Esophagus muscularis mucosa (tissue), 4 donors: ENCODE results near the gene CFAP92. TPM values are rescaled to one million over a fixed set of nuclear protein-coding genes. Genes with fewer than 3 reads are reported as not detected.

Experiments
- DNase-seq: peaks from one replicate; pipeline ENCODE4 v3.0.0-alpha.2; 2017; ENCODE audit errors: extremely low spot score
- H3K27ac ChIP-seq, 4 donors: fragments of 200-600 bp; sonication (generic); replicated peaks in 1 of 4; 1 replicate in 3 of 4; 2 replicates in 1 of 4; pipeline ENCODE4 v1.5.1; 2016 to 2019; ENCODE audit warnings: mild to moderate bottlenecking in 1 of 4
- H3K27me3 ChIP-seq, 4 donors: fragments of 200-600 bp; sonication (generic); one replicate each; pipeline versions ENCODE4 v1.5.1 to v1.6.0; 2016 to 2019
- H3K36me3 ChIP-seq, 4 donors: fragments of 200-600 bp; sonication (generic); one replicate each; pipeline ENCODE4 v1.5.1; 2016 to 2019
- H3K4me1 ChIP-seq, 4 donors: fragments of 200-600 bp; sonication (generic); one replicate each; pipeline ENCODE4 v1.5.1; 2016 to 2019
- H3K4me3 ChIP-seq, 4 donors: fragments of 200-600 bp; sonication (generic); 1 replicate in 2 of 4; 2 replicates in 2 of 4; pipeline ENCODE4 v1.5.1; 2016 to 2019; ENCODE audit warnings: mild to moderate bottlenecking in 4 of 4, moderate library complexity in 1 of 4
- H3K9me3 ChIP-seq, 4 donors: fragments of 200-600 bp; sonication (generic); 1 replicate in 3 of 4; 2 replicates in 1 of 4; pipeline ENCODE4 v1.5.1; 2016 to 2019
- EP300 ChIP-seq: sonication (generic); formaldehyde crosslinking; IDR thresholded peaks from one replicate; pipeline ENCODE4 v1.6.1; 2017; ENCODE audit warnings: antibody characterized with exemption
- POLR2A ChIP-seq: fragments of 450-650 bp; IDR thresholded peaks from one replicate; pipeline ENCODE4 v1.6.1; 2017; ENCODE audit warnings: antibody characterized with exemption, moderate library complexity, mild to moderate bottlenecking, low read depth
- POLR2AphosphoS5 ChIP-seq, 2 donors: sonication (generic); formaldehyde crosslinking; IDR thresholded peaks; one replicate each; pipeline ENCODE4 v1.6.1; 2017; ENCODE audit warnings: antibody characterized with exemption in 2 of 2
- WGBS: methylation state at CpG from one replicate; pipeline ENCODE4 v1.1.5; 2018; 5-methylcytosine and 5-hydroxymethylcytosine counted together
- intact Hi-C: fragments of 100-400 bp; cut with DNase I; formaldehyde crosslinking; loops from one replicate; pipeline ENCODE4 v1.15.1; 2023
- total RNA-seq, 4 donors: library from RNA; depleted of rRNA; stranded (reverse); fragments of >200 nt; gene quantifications; one replicate each; pipeline versions ENCODE4 v1.1.0 to v1.2.1, GENCODE V29; 2016
- TF ChIP-seq, protein P1 (sequence below), 3 experiments: fragments of 200-600 bp in 2 of 3; fragments of 450-650 bp in 1 of 3; sonication (generic) in 2 of 3; IDR thresholded peaks; one replicate each; pipeline ENCODE4 v1.5.1; 2017 to 2019; ENCODE audit warnings: antibody characterized with exemption in 3 of 3, mild to moderate bottlenecking in 2 of 3, moderate library complexity in 1 of 3

The CFAP92 gene
- total RNA-seq, 4 donors from 2014 or later: 0.19 to 1.2 (median 0.47) TPM

- WGBS: under 1% methylated on average over 14 of the region's 14 CpGs
- H3K9me3 ChIP-seq: no peaks in the 10 kb centered on the region
- peaks cover 27 to 45% (median 41%) of the 10 kb centered on the region in 4 donors for H3K4me1 ChIP-seq
- TF ChIP-seq, protein P1, sequence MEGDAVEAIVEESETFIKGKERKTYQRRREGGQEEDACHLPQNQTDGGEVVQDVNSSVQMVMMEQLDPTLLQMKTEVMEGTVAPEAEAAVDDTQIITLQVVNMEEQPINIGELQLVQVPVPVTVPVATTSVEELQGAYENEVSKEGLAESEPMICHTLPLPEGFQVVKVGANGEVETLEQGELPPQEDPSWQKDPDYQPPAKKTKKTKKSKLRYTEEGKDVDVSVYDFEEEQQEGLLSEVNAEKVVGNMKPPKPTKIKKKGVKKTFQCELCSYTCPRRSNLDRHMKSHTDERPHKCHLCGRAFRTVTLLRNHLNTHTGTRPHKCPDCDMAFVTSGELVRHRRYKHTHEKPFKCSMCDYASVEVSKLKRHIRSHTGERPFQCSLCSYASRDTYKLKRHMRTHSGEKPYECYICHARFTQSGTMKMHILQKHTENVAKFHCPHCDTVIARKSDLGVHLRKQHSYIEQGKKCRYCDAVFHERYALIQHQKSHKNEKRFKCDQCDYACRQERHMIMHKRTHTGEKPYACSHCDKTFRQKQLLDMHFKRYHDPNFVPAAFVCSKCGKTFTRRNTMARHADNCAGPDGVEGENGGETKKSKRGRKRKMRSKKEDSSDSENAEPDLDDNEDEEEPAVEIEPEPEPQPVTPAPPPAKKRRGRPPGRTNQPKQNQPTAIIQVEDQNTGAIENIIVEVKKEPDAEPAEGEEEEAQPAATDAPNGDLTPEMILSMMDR (IDR thresholded peaks at IDR 0.05): no peak
- TF ChIP-seq EP300: no peak
- TF ChIP-seq POLR2A: no peak
- H3K36me3 ChIP-seq: peaks cover 0 to 13% (median 7%) of the 10 kb centered on the region in 4 donors
- H3K27me3 ChIP-seq: no peaks in the 10 kb centered on the region
- intact Hi-C loops: no loop called here
- peak overlapping the region; percentile 71 to 83 (median 78) for H3K4me3 ChIP-seq
- no peak for DNase-seq
- peak overlapping the region; percentile 87 to 96 (median 94) for H3K27ac ChIP-seq
Measured at GRCh38 chr3:128878556-128879124, 115.2 kb downstream of the CFAP92 start.

- Histone ChIP-seq H3K27ac (peak overlapping the region; percentile 87 to 96 (median 94)), H3K4me1 (peaks cover 25 to 45% (median 39%) of the 10 kb centered on the region in 4 donors), H3K4me3 (peak overlapping the region; percentile 71 to 83 (median 78)), H3K27me3 (no peaks in the 10 kb centered on the region), H3K36me3 (peaks cover 0 to 10% (median 7%) of the 10 kb centered on the region in 4 donors), H3K9me3 (no peaks in the 10 kb centered on the region)
- intact Hi-C loops: no loop called here
- no peak for DNase-seq
- 83% methylated on average over 3 of the region's 7 CpGs for WGBS
- TF ChIP-seq POLR2AphosphoS5 (IDR thresholded peaks at IDR 0.05) (no peak), POLR2A (no peak), EP300 (no peak)
- TF ChIP-seq, protein P1 (IDR thresholded peaks at IDR 0.05): no peak
Measured at GRCh38 chr3:128878011-128878457, 115.8 kb downstream of the CFAP92 start.

DNA sequence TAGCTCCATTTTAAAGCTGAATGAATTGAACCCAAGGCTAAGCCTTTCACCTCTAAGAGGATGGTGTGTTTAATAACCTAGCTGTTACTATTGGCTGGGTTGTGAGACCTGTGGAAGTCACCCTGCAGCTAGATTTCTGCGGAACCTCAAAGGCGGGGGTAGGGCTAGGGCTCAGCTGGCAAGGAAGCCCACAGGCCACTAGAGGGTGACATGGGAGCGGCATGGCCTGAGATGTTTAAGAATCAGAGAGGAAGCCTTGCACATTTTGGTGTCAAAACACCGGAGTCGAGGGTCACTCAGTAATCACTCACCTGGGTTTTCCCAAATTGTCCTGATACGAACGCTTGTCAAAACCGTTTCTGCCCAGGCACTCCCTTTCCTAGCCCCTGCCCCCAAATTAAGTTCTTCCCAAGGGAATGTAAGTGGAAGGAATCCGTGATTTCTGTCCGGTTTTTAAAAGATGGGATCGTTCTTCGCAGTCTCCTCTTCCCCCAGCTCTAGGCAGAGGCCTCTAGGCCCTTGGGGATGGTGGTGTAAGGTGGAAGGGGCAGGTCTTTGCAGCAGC, 118.2 kb downstream of the CFAP92 start:
- DNase-seq: no peak
- H3K4me1 ChIP-seq: peaks cover 19 to 24% (median 22%) of the 10 kb centered on the region in 4 donors
- H3K9me3 ChIP-seq: no peaks in the 10 kb centered on the region
- no peaks in the 10 kb centered on the region for H3K27me3 ChIP-seq
- no peaks in the 10 kb centered on the region for H3K36me3 ChIP-seq
- intact Hi-C loops: no loop called here
- H3K4me3 ChIP-seq: no peak overlapping the region
- TF ChIP-seq, protein P1 (IDR thresholded peaks at IDR 0.05): peak in 2 of 3 experiments; percentile 17 to 42
- no peak for TF ChIP-seq EP300
- no peak overlapping the region for H3K27ac ChIP-seq
- 58% methylated on average over 11 of the region's 12 CpGs for WGBS

DNA sequence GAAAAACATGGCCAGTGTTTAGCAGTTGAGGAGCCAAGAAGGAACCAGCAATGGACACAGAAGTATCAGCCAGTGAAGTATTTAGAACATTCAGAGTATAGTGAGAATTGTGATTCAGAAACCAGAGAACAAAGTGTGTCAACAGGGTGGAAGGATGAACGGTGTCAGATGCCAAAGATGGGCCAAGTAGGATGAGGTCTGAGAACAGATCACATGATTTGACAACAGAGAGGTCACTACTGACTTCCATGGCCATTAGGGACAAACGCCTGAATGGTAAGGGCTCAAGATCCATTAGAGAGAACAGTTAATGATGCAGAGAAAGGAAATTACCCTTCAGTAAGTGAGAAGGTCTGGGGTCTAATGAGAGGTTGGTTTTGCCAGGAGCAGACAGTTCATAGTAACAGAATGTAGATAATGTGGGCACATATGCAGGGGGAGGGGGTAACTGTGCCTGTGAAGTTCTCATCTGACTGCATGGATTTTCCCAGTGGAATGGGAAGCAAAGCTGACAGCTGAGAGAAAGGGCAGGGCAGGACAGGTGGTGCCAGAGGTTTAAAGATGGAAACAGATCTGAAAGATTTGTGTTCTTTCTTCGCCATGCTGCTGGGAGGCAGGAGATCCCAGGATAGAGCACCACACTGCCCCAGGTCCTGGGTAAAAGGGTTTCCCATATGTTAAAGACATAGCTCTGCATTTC, 119.2 kb downstream of the CFAP92 start:
- 75% methylated on average over 3 of the region's 3 CpGs for WGBS
- Histone ChIP-seq H3K4me1 (peaks cover 11 to 15% (median 13%) of the 10 kb centered on the region in 4 donors), H3K27me3 (no peaks in the 10 kb centered on the region), H3K4me3 (no peak overlapping the region), H3K36me3 (no peaks in the 10 kb centered on the region), H3K9me3 (no peaks in the 10 kb centered on the region), H3K27ac (no peak overlapping the region)
- intact Hi-C loops: no loop called here
- TF ChIP-seq, protein P1 (IDR thresholded peaks at IDR 0.05): no peak
- TF ChIP-seq POLR2A: no peak
- TF ChIP-seq EP300: no peak
- TF ChIP-seq POLR2AphosphoS5 (IDR thresholded peaks at IDR 0.05): no peak
- DNase-seq: no peak
